Sigmoid colon (tissue), 7 donors: ENCODE data around the gene INTS6. TPM values are rescaled to one million over a fixed set of nuclear protein-coding genes. Genes with fewer than 3 reads are reported as not detected.

Experiments
- DNase-seq: peaks from one replicate; pipeline ENCODE4 v3.0.0-alpha.2; 2019
- H3K27ac ChIP-seq, 4 donors: fragments of 200-600 bp; sonication (generic); one replicate each; pipeline ENCODE4 v1.5.1; 2016 to 2019; ENCODE audit warnings: mild to moderate bottlenecking in 1 of 4
- H3K27me3 ChIP-seq, 3 donors: fragments of 200-600 bp; sonication (generic); one replicate each; pipeline ENCODE4 v1.5.1; 2019; ENCODE audit warnings: mild to moderate bottlenecking in 1 of 3
- H3K36me3 ChIP-seq, 4 donors: fragments of 200-600 bp; sonication (generic); one replicate each; pipeline ENCODE4 v1.5.1; 2016 to 2019
- H3K4me1 ChIP-seq, 4 donors: fragments of 200-600 bp; sonication (generic); one replicate each; pipeline ENCODE4 v1.5.1; 2017 to 2019
- H3K4me3 ChIP-seq, 4 donors: fragments of 200-600 bp; sonication (generic); one replicate each; pipeline ENCODE4 v1.5.1; 2017 to 2019; ENCODE audit warnings: mild to moderate bottlenecking in 2 of 4, moderate library complexity in 1 of 4
- H3K9me3 ChIP-seq, 4 donors: fragments of 200-600 bp in 3 of 4; sonication (generic) in 3 of 4; one replicate each; pipeline versions ENCODE4 v1.5.1 to v1.6.1; 2013 to 2019
- EP300 ChIP-seq, 4 donors: sonication (generic); formaldehyde crosslinking; IDR thresholded peaks; one replicate each; pipeline ENCODE4 v1.6.1; 2017; ENCODE audit warnings: antibody characterized with exemption in 4 of 4
- POLR2A ChIP-seq, 2 donors: fragments of 450-650 bp; IDR thresholded peaks; one replicate each; pipeline ENCODE4 v1.6.1; 2016; ENCODE audit warnings: antibody characterized with exemption in 2 of 2, mild to moderate bottlenecking in 2 of 2, moderate library complexity in 2 of 2
- POLR2AphosphoS5 ChIP-seq, 4 donors: sonication (generic); formaldehyde crosslinking; IDR thresholded peaks; one replicate each; pipeline ENCODE4 v1.6.1; 2017; ENCODE audit warnings: antibody characterized with exemption in 4 of 4
- WGBS, 2 donors: extraction: QIAGEN DNeasy Blood & Tissue Kit; methylation state at CpG; one replicate each; pipeline ENCODE4 v1.1.7; 2013; 5-methylcytosine and 5-hydroxymethylcytosine counted together
- intact Hi-C: fragments of 100-400 bp; cut with DNase I; formaldehyde crosslinking; loops from one replicate; pipeline ENCODE4 v1.15.1; 2023
- polyA plus RNA-seq, 3 donors: library from polyadenylated mRNA; stranded (reverse); fragments of 200-250 nt; gene quantifications; one replicate each; pipeline ENCODE4 v1.2.3, GENCODE V29; 2013
- total RNA-seq, 4 donors: library from RNA; depleted of rRNA; stranded (reverse); fragments of >200 nt; gene quantifications; one replicate each; pipeline ENCODE4 v1.1.0, GENCODE V29; 2016
- TF ChIP-seq, protein P1 (sequence below), 4 experiments: fragments of 450-650 bp in 3 of 4; fragments of 200-600 bp in 1 of 4; IDR thresholded peaks; one replicate each; pipeline ENCODE4 v1.5.1; 2016 to 2019; ENCODE audit warnings: antibody characterized with exemption in 4 of 4, mild to moderate bottlenecking in 3 of 4, moderate library complexity in 2 of 4
- donor health status: healthy with polysubstance abuse.
- donor health status: Bipolar disorder and iron deficiency.
- donor health status: healthy.

Gene INTS6
- total and polyA plus RNA-seq, 7 donors = 6.7 to 43.3 (median 30.0) TPM

DNA sequence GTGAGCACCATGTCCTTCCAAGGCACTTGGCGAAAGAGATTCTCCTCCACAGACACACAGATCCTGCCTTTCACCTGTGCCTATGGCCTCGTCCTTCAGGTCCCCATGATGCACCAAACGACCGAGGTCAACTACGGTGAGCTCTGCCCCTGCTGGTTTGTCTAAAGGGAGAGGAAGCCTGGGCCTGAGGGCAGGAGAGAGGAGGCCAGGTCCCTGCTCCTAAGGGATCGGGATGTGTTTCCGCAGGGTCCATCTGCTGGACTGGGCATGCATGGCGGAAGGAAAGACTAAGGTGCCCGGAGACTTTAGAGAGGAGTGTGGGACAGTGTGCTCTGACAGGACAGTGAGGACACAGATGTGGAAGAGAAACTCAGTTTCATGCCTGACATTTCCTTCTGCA is 105.7 kb downstream of the INTS6 start:
- Histone ChIP-seq H3K4me1 (no peaks in the 10 kb centered on the region), H3K27ac (no peak overlapping the region), H3K27me3 (no peaks in the 10 kb centered on the region), H3K4me3 (no peak overlapping the region), H3K9me3 (no peaks in the 10 kb centered on the region), H3K36me3 (no peaks in the 10 kb centered on the region)
- 86 to 92% methylated on average over 9 of the region's 9 CpGs for whole genome bisulfite sequencing, 2 donors
- DNase-seq = no peak
- TF ChIP-seq EP300 (IDR thresholded peaks at IDR 0.05) = no peak
- TF ChIP-seq POLR2AphosphoS5 (IDR thresholded peaks at IDR 0.05) = no peak
- no peak for TF ChIP-seq POLR2A (IDR thresholded peaks at IDR 0.05)
- TF ChIP-seq, protein P1, sequence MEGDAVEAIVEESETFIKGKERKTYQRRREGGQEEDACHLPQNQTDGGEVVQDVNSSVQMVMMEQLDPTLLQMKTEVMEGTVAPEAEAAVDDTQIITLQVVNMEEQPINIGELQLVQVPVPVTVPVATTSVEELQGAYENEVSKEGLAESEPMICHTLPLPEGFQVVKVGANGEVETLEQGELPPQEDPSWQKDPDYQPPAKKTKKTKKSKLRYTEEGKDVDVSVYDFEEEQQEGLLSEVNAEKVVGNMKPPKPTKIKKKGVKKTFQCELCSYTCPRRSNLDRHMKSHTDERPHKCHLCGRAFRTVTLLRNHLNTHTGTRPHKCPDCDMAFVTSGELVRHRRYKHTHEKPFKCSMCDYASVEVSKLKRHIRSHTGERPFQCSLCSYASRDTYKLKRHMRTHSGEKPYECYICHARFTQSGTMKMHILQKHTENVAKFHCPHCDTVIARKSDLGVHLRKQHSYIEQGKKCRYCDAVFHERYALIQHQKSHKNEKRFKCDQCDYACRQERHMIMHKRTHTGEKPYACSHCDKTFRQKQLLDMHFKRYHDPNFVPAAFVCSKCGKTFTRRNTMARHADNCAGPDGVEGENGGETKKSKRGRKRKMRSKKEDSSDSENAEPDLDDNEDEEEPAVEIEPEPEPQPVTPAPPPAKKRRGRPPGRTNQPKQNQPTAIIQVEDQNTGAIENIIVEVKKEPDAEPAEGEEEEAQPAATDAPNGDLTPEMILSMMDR (IDR thresholded peaks at IDR 0.05) = no peak
- intact Hi-C loops = no loop called here

GRCh38 chr13:51346397-51346796 is 106.4 kb downstream of the INTS6 start:
- no peak for DNase-seq
- Histone ChIP-seq H3K27ac (no peak overlapping the region), H3K4me1 (no peaks in the 10 kb centered on the region), H3K27me3 (no peaks in the 10 kb centered on the region), H3K36me3 (no peaks in the 10 kb centered on the region), H3K4me3 (no peak overlapping the region), H3K9me3 (no peaks in the 10 kb centered on the region)
- WGBS, 2 donors = 86 to 90% methylated on average over 2 of the region's 2 CpGs
- TF ChIP-seq, protein P1 (IDR thresholded peaks at IDR 0.05) = no peak
- TF ChIP-seq POLR2AphosphoS5 (IDR thresholded peaks at IDR 0.05) (no peak), EP300 (IDR thresholded peaks at IDR 0.05) (no peak), POLR2A (IDR thresholded peaks at IDR 0.05) (no peak)
- intact Hi-C loops = no loop called here

DNA sequence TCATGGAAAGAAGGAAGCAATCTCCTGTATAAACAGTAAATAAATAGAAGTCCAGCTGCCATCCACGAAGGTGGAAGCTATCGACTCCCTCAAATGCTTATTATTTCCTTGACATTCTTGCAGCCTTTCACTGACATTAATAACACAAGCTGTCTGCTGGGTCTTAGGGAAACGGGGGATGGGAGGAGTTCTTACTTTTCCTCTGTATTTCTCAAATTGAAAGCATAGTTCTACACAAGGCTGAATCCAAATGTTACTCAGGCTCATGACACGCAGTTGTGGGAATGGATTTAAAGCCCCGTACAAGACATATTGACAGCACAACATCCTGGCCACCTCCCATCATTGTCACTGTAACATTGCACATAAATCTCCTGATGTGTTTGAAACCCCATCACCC is 109.4 kb downstream of the INTS6 start:
- Histone ChIP-seq H3K27me3 (no peaks in the 10 kb centered on the region), H3K4me1 (no peaks in the 10 kb centered on the region), H3K4me3 (no peak overlapping the region), H3K36me3 (no peaks in the 10 kb centered on the region), H3K9me3 (no peaks in the 10 kb centered on the region), H3K27ac (no peak overlapping the region)
- TF ChIP-seq POLR2AphosphoS5 (IDR thresholded peaks at IDR 0.05) (no peak), EP300 (IDR thresholded peaks at IDR 0.05) (no peak), POLR2A (IDR thresholded peaks at IDR 0.05) (no peak)
- TF ChIP-seq, protein P1 (IDR thresholded peaks at IDR 0.05) = no peak
- no peak for DNase-seq
- 61 to 63% methylated on average over 5 of the region's 5 CpGs for WGBS, 2 donors
- intact Hi-C loops = no loop called here

DNA sequence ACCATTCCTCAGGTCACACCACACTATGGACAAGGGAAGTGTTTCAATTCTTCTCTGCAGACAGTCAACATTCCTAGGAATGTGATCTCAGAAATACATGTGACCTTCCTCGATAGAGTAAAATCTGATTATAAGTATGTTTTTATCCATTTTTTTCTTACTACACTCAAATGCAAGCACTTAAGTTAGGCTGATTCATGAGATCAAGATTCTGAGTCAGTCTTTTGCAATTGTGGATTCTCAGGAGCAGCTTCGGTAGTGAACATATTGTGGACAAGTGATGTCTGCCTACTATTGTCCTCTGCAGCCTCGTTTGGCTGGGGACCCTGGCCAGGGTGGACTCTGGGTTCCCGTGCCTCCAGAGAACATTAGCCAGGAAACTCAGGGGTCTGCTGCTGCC is 110.1 kb downstream of the INTS6 start:
- Histone ChIP-seq H3K36me3 (no peaks in the 10 kb centered on the region), H3K9me3 (no peaks in the 10 kb centered on the region)
- WGBS, 2 donors = 78 to 79% methylated on average over 4 of the region's 4 CpGs

More for the DNA sequence above, 110.1 kb downstream of the INTS6 start:
- no peak for TF ChIP-seq EP300 (IDR thresholded peaks at IDR 0.05)
- no peak for TF ChIP-seq POLR2A (IDR thresholded peaks at IDR 0.05)
- TF ChIP-seq POLR2AphosphoS5 (IDR thresholded peaks at IDR 0.05) = no peak
- TF ChIP-seq, protein P1 (IDR thresholded peaks at IDR 0.05) = no peak
- Histone ChIP-seq H3K27ac (no peak overlapping the region), H3K27me3 (no peaks in the 10 kb centered on the region), H3K4me1 (no peaks in the 10 kb centered on the region), H3K4me3 (no peak overlapping the region)
- DNase-seq = no peak
- intact Hi-C loops = no loop called here
